ENCODE data around the gene PTPRT.

Gene PTPRT

DNA sequence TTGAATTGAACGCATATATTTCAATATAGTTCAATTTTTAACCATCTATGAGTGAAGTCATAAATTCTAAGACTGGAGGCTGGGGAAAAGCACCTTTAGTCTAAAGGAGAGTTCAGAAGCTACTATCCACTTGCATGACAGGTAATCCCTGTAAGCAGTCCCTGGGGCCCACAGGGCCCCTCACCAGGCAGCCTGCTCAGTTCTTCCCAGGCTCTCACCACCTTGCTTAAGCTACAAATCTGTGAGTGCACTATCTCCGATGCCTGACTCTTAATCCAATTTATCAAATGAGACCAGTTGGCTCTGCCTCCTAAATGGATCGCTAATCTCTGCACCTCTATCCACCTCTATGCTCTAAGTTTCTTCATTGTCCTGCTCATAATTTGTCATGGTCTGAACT, 413.8 kb downstream of the PTPRT start:
- DNase-seq, result no peak

DNA sequence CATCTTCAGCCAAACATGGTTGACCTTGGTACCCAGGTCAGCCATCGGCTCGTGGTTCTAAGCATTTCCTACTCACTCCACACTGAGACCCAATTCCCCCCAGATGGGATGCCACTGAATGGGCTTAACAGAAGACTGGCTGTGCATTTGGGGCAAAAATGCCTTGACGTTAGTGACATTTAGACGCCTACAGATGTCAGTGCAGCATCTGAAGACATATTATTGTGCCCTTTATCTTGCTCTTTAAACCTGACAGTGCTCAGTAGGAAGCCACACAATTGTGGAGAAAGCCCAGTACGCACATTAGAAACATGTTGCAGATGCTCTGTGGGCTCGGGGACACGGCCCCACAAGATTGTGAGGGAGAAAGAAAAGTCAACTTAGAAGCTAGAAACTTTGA, 414.7 kb downstream of the PTPRT start:
- no peak for DNase-seq

DNA sequence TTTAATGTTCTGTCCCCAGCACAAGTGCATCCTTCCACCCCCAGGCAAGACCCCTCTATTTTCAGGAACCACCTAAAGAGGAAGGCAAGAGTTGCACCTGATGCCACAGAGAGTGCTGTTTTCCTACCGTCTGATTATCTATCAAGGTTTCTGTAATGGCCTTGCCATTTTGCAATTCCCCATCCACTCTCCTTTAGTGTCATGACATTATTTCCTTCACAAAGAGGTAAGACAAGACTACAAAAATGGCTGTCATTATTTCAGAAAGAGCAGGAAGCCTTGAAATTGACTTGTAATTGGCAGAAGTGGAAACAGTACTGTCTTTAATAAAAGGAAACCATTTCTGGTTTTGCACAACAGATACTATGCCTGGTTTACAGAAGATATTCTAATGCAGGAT, 426.7 kb downstream of the PTPRT start:
- DNase-seq, result no peak

DNA sequence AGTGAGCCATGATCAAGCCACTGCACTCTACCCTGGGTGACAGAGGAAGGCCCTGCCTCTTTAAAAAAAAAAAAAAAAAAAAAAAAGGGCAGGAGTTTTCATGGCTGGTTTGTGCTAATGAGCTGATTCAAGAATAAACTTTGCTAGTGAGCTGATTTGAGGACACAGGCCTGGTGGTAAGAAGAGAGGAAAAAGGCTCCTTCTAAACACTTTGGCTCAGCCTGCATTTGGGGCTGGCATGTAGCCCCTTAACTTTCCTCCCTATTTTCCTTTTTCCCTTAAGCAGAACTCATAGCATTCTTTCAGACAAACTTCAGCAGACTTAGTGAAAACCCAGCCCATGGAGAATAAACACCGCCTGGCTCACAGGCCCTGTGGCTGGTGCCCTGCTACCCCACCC, 432.7 kb downstream of the PTPRT start:
- no peak for DNase-seq

DNA sequence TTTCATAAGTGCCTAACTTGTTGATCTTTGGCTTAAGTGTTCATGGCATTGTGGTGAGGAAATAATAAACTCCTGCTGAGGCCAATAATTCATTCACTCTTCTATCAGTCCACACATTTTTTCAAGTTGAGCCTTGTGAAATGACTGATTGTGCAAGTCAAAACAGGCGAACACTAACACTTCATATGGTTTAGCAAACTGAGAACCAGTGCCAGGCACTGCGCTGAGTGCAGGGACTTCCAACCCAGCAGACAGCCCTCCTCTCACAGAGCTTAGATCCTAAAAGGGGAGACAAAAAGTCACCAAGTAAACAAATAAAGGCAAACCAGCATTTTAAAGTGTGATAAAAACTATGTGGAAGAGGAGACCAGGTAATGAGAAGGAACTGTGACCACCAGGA, 435.0 kb downstream of the PTPRT start:
- no peak for DNase-seq

DNA sequence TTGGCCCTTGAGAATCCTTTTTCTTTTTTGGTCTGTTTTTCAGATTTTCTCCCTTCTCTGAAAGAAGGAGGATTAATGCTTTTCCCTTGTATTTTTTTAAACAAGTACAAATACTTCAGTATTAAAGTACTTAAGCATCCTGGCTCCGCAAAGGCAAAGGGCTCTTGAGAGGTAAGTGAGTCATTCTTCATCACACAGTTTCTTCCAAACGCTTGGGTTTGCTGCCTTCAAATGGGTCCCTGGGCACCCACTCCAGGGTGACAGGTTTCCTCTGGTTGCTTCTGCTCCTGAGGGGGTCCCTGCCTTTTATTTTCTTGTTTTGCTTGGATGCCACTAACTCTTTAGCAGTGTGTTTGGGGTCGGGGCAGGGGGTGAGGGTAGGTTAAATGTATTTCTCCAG, 437.1 kb downstream of the PTPRT start:
- DNase-seq, result no peak

DNA sequence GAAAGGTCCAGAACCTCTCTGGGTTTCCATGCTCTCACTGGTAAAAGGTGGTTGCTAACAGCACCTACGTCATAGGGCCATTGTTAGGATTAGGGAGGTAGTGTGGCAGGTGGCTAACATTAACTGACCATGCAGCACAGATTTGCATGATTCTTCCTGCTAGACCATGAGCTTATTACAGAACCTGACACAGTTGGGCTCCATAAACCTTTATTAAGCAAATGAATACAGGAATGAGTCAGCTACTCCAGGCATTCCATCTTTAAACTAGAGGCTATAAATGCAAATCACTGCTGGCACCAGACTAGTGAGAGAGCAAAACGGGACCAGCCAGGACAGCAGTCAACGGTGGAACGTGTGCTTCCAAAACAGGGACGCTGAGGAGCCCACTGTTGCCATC, 440.1 kb downstream of the PTPRT start:
- DNase-seq, result no peak

DNA sequence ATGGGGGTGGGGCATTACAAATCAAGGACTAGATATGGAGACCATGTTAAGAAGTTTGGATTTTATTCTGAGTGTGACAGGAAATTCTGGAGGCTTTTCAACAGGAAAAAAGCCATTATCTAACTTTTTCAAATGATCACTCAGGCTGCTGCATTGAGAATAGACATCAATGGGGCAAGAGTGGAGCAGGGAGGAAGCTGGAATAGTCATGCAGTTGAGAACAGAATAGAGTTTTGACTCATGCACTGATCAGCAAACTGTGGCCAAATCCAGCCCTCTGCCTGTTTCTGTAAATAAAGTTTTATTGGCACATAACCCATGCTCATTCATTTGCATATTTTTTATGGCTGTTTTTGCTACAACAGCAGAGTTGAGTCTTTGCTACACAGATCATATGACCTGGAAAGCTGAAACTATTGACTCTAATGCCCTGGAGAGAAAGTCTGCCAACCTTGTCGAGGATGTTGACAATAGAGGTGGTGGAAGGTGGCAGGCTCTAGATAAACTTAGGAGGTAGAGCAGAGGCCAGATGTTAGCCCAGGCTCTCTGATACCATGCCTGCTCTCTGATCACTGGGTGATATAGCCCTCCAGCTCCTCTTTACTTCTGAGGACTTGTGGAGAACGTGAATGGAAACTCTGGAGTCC, 441.8 kb downstream of the PTPRT start:
- DNase-seq, result no peak

DNA sequence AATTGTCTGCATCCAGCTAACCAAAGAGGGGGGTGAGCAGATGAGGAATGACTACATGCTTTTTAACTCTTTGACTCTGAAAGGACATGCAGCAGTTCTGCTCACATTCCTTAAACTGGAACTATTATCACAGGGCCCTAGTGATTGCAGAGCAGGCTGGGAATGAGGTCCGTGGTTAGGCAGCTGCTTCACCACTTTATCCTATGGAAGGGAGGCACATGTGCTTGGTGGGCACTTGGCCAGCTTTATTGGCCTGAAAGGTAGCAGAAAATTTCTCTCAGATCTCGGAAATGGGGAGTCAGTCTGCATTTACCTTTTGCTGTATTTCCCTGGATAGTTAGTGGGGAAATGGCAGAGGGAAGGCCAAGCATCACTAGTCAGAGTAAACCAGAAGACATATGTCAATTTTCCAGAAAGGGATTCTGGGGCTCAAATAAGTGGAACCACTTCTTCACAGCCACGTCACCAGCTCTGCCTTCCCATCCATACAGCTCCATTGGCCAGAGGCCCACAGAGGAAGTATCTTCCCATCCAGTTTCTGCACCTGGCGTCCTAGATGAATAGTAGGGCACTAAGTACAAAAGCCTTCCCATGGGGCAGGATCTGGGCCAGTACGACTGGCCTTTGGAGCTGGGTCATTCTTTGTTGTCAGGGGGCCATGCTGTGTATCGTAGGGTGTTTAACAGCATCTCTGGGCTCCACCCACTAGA, 444.8 kb downstream of the PTPRT start:
- DNase-seq, result no peak

DNA sequence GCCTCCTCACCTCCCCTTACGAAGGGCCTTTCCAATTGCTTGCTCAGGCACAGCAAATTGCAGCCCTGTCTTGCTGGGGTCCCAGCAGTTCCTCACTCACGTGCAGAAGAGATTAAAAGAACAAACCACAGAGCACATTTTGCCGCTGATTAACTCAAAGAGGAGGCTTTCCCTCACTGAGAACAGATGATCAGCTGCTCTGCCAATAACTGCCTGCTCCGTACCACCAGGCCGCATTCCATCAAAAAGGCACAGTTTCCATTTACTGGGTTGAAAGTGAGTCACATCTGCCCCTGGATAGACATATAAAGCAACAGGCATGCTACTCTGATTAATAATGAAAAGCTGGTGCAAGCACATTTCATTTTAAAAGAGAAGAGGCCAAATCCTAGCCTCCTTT, 446.8 kb downstream of the PTPRT start:
- no peak for DNase-seq

DNA sequence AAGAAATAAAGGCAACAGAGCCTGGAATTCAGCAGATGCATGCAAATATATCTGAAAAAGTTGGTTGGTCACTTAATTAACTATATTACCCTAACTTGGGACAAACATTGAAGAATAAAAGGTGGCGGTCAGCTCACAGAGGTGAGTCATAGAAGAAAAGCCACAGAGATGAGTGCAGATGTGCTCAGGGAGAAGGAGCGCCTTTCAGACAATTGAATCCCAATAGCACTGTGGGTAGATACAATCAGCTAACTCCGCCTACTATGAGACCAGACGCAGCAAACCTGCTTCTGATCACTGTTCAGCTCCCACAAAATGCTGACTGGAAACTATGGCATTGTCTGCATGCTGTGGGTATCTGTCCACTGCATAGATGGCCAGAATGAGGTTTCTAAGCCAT, 447.8 kb downstream of the PTPRT start:
- no peak for DNase-seq

DNA sequence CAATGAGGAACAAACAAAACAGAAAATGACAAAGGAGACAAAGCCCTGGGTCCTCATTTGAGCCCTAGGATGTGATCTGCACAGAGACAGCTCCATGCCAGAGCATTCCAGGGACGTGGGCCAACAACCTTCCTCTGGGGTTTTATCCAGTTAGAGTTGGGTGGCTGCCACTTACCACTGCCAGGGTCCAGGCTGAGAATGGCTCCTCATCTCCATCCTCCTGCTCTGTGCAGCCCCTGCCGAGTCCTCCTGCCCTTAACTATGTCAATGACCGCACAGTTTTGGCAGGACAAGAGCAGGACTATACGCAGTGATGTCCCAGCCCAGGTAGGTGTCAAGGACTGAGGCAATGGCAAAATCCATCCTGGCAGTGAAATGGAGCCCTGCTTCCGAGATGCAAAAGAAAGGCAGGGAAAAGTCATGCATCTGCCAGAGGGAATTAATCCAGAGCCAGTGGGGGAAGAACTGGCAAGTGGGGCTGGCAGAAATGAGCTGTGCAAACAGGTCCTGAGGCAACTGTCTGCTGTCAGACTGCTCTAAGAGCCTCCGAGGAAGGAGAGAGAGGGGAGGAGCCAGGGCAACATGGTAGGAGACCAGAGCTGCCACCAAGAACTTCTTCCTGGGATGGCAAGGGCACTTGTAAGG, 449.4 kb downstream of the PTPRT start:
- DNase-seq, result no peak

DNA sequence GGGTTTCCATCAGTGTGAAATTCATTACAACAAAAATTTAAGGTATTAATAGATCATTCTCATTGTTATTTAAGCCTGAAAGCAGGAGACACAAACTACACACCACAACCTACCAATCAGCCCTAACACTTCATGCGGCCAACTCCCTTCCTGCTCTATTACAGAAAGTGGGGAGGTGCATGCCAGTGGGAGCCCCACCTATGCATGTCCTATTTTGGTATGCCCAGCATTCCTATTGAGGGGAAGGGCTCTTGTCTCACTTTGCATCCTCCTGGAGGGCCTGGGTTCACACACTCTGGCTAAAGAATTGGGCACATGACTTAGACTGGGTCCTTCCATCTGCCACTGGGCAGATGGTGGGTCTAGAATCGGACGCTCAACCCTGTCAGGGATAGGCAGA, 450.0 kb downstream of the PTPRT start:
- no peak for DNase-seq

DNA sequence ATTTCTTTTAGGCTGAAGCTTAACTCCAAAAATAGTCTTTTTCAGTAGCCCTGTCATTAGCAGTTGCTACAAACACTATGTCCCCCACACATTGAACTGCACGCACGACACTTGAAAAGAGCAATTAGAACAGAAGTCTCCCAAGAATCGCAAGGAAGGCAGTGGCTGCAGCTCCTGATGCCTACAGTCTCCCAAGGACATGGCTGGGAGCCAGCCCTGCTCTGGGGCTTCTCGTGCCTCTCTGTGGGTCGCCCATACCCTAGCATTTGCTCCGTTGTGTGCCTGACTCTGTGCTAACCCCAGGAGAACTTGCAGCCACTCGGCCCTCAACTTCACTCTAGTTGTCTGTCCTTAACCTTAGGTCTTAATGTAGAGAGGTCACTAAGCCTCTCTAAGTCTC, 454.2 kb downstream of the PTPRT start:
- no peak for DNase-seq

DNA sequence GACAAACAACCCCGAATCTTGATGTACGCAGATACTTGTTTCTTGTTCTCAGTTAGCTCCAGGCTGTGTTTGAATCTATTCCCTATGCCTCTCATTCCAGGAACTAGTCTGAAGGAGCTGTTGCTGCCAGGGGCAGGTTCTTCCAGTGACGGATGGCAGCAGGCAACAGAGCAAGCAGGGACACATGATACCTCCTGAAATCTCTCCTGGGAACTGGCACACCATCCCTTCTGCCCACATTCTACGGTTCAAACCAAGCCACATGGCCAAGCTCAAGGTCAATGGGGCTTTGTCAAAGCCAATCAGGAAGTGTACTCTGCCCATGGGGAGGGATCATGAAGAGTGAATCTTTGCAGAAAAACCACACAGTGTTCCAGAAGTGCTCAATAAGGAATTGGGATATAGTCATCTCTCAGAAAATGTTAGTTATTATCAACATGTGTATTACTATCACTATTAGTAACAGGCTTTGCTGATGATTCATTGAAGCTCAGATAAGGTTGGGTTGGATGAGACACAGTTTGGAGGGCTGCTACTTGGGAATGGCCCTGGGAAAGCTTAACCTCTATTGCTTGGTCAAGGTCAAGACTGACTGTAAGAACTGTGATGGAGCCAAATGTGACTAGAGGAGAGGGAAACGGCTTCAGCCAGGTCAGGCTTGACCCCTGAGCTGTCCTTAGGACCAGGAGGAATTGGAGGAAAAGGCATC, 454.9 kb downstream of the PTPRT start:
- no peak for DNase-seq

DNA sequence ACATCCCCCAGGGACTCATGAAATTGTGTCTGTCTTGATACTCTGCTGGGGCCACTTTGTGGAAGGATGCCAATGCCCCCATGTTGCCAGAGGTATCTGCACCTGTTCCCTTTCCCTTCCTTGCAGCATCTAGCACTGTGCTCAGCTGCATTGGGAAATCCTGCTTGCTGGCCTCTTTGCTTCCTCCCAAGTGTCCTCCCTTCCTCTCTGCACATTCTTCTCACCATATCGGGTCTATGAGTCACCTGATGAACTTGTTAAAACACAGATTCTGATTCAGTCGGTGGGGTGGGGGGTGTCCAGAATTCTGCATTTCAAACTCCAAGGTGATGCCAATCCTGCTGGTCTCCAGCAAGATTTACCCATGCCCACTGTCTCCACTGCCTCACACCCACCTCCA, 467.8 kb downstream of the PTPRT start:
- DNase-seq, result no peak

DNA sequence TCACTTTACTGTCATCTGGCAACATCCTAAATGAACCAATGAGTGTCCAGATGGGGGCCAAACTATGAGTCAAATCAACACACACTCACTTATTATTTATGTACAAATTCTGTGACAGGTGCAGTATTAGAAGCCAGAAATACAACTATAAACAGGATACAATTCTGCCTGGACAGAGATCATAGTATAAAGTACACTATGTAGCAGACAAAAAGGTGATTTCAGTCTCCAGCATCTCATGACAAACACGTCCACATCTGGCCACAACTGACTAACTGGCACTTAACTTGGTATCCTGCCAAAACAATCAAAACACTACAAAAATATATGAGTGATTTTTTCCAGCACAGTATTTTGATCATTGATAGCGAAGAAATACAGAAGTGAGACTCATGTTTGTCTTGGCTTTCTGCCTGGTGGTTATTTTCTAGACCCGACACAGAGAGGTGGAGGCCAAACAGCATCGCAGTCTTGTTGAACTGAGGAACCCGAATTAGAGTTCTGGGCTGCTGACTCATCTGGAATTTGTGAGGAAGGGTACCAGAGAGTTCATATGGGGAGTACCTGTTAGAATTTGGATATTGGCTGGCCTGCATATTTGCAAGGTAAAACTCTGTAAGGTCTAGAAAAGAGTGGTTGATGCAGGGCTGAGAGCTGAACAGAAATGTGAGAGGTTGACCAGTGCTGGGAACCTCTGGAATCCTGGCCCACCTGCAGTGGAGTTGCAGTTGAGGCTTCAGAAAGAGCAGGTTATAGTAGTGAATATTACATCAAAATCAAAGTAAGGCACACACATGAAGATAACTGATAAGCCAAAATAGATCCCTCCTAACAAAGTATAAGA, 475.2 kb downstream of the PTPRT start:
- no peak for DNase-seq

DNA sequence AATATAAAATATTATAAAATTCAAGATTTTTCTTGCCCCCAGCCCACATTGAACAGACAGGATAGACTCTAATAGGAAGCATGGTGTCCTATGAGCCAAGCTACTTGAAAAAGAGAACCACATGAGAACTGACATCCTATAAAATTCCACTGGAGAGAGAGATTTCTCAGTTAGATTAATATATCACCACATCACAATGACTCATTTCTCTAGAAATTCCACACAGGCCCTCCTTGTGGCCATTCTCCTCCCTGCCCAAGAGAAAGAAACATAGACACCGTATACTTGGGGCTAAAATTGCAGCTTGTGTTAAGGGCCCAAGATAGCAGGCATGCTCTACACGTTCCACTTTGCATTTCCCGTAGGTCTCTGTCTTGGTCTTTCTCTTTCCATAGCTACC, 481.4 kb downstream of the PTPRT start:
- DNase-seq, result no peak

DNA sequence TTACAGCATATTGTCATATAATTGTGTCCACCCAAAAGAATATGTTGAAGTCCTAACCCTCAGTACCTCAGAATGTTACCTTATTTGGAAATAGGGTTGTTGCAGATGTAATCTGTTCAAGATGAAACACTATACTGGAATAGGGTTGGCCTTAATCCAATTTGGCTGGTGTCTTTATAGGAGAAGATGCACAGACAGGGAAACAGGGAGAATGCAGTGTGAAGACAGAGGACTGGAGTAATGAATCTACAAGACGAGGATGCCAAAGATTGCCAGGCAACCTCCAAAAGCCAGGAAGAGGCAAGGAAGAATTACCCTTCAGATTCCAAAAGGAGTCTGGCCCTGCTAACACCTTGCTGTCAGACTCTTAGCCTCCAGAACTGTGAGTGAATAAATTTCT, 482.9 kb downstream of the PTPRT start:
- DNase-seq, result no peak

DNA sequence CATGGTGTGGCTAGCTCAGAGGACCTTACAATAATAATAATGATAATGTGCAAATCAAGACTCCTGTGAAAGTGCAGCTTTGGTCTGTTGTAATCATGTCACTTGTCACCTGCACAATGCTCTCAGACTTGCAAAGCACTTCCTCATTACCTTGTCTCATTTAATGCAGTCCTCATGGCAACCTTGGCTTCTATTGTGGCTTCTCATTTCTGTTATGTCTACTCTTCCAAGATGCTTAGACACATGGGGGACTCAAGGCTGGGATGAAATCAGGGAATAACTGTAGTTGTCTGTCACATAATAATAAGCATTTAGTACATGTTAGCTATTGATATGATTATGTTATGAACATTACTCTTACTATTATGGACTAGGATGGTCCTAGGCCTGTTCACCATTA, 484.2 kb downstream of the PTPRT start:
- DNase-seq, result no peak

DNA sequence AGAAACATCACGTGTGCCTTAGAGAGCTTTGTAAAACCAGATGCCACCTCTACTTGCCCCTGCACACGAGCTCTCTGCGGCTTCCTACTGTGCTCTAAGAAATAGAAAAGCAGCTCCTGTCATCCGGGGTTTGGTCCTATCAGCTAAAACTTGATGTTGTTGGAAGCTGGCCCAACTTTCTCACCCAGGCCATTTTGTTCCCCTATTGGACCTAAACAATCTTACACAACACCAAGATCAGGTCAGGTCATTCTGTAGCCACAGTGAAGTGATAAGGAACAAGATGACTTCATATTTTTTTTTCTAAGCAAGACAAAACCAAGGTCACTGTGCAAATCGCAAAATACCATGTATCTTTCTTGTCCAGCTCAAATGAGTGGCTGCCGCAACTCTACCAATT, 486.0 kb downstream of the PTPRT start:
- no peak for DNase-seq

DNA sequence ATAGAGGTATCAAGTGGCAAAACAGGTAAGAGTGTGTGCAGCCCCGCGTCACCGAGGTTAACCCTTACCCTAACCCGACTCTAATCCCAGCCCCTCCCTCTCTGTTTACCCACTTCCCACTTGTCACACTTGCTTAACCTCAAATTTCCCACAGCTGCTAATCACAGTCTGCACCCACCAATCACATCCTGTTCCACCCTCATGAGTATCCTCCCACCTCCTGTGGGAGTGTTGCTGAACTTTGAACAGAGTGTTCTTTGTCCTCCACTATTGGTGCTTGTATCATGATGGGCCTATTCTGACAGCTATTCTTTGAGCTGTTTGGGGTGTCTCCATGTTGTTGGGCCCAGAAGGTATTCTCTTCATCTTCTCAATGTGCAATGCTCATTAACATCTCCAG, 487.8 kb downstream of the PTPRT start:
- DNase-seq, result no peak

DNA sequence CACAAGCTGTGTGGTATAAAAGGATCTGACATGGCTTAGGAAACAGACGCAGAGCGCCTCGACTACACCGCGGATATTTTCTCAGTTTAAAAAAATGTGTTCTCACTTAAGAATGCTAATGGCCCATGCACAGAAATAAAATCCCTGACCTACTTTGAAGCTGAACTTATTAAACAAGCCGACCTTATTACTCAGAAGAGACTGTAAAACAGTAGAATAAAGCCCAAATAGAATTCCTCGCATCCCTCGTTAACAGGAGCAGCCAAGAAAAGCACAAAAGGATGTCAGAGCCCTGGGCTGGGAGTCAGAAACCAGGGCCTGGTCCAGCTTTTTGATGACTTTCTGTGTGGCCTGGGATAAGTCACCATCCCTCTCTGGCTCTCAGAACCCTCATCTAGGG, 489.3 kb downstream of the PTPRT start:
- no peak for DNase-seq

Data from retina (tissue), 1 donor.